ENCODE results near the gene LEPR. TPM values are rescaled to one million over a fixed set of nuclear protein-coding genes. Genes with fewer than 3 reads are reported as not detected.
"Not testable (repeated sequence)": the region's sequence is repeated elsewhere in the genome, so short reads cannot be mapped to it uniquely, and the experiment has no call there.

LEPR gene
- total and polyA plus RNA-seq, 4 donors, result 42.0 to 103 (median 72.7) TPM

GRCh38 chr1:65378247-65378946 lies 42.1 kb upstream of the LEPR start (continued):
- TF ChIP-seq ZBTB33 (IDR thresholded peaks at IDR 0.05), result no peak
- no peak for TF ChIP-seq SP1 (IDR thresholded peaks at IDR 0.05)
- TF ChIP-seq EGR1 (IDR thresholded peaks at IDR 0.05; ENCODE audit: low read depth in 2 of 2), result no peak
- TF ChIP-seq JUND (IDR thresholded peaks at IDR 0.05), result no peak

GRCh38 chr1:65384426-65384825 lies 36.0 kb upstream of the LEPR start:
- not testable (repeated sequence) for H3K9ac ChIP-seq (ENCODE audit: low read depth in 1 of 2, low read length in 2 of 2); H3K36me3 ChIP-seq (ENCODE audit: control insufficient read depth in 4 of 4, insufficient read depth in 3 of 4, low read depth in 1 of 4, low read length in 3 of 4); H3K27ac ChIP-seq (ENCODE audit: low read depth in 1 of 2, low read length in 2 of 2); DNase-seq (ENCODE audit: low spot score); H3K27me3 ChIP-seq (ENCODE audit: control insufficient read depth in 4 of 4, insufficient read depth in 4 of 4, low read length in 3 of 4); H3K9me3 ChIP-seq (ENCODE audit: control insufficient read depth in 4 of 4, low read length in 3 of 4); H3K4me1 ChIP-seq (ENCODE audit: control insufficient read depth in 4 of 4, insufficient read depth in 4 of 4, low read length in 3 of 4); H3K4me3 ChIP-seq (ENCODE audit: low read depth in 1 of 3, low read length in 3 of 3)
- 94% methylated on average over 5 of the region's 5 CpGs for WGBS

GRCh38 chr1:65386439-65386838 lies 34.0 kb upstream of the LEPR start:
- no peak overlapping the region for H3K27ac ChIP-seq (ENCODE audit: low read depth in 1 of 2, low read length in 2 of 2)
- H3K27me3 ChIP-seq (ENCODE audit: control insufficient read depth in 4 of 4, insufficient read depth in 4 of 4, low read length in 3 of 4), result no peaks in the 10 kb centered on the region
- no peak overlapping the region for H3K4me3 ChIP-seq (ENCODE audit: low read depth in 1 of 3, low read length in 3 of 3)
- H3K4me1 ChIP-seq (ENCODE audit: control insufficient read depth in 4 of 4, insufficient read depth in 4 of 4, low read length in 3 of 4), result no peaks in the 10 kb centered on the region
- 95% methylated on average over 3 of the region's 3 CpGs for WGBS
- H3K36me3 ChIP-seq (ENCODE audit: control insufficient read depth in 4 of 4, insufficient read depth in 3 of 4, low read depth in 1 of 4, low read length in 3 of 4), result no peaks in the 10 kb centered on the region
- DNase-seq (ENCODE audit: low spot score), result no peak
- no peak for TF ChIP-seq YY1 (IDR thresholded peaks at IDR 0.05)
- TF ChIP-seq JUND (IDR thresholded peaks at IDR 0.05), result no peak
- TF ChIP-seq CTCF (IDR thresholded peaks at IDR 0.05; ENCODE audit: low read depth, low read length, missing input control), result no peak
- TF ChIP-seq MAX (IDR thresholded peaks at IDR 0.05), result no peak
- no peak overlapping the region for H3K9ac ChIP-seq (ENCODE audit: low read depth in 1 of 2, low read length in 2 of 2)
- no peaks in the 10 kb centered on the region for H3K9me3 ChIP-seq (ENCODE audit: control insufficient read depth in 4 of 4, low read length in 3 of 4)

GRCh38 chr1:65387821-65388220 lies 32.6 kb upstream of the LEPR start:
- TF ChIP-seq CTCF (IDR thresholded peaks at IDR 0.05; ENCODE audit: low read depth, low read length, missing input control) (no peak), ATF3 (IDR thresholded peaks at IDR 0.05) (no peak), FOXA2 (IDR thresholded peaks at IDR 0.05) (no peak), ZBTB33 (IDR thresholded peaks at IDR 0.05) (no peak), JUND (IDR thresholded peaks at IDR 0.05) (no peak), SP1 (IDR thresholded peaks at IDR 0.05) (no peak), RAD21 (IDR thresholded peaks at IDR 0.05) (no peak), RXRA (IDR thresholded peaks at IDR 0.05) (no peak), HNF4G (IDR thresholded peaks at IDR 0.05) (no peak), EGR1 (IDR thresholded peaks at IDR 0.05; ENCODE audit: low read depth in 2 of 2) (no peak), TAF1 (conservative IDR thresholded peaks at IDR 0.05) (no peak), MAX (IDR thresholded peaks at IDR 0.05) (no peak), NR2F2 (IDR thresholded peaks at IDR 0.05) (no peak)
- no peaks in the 10 kb centered on the region for H3K9me3 ChIP-seq (ENCODE audit: control insufficient read depth in 4 of 4, low read length in 3 of 4)
- H3K36me3 ChIP-seq (ENCODE audit: control insufficient read depth in 4 of 4, insufficient read depth in 3 of 4, low read depth in 1 of 4, low read length in 3 of 4), result no peaks in the 10 kb centered on the region
- H3K27ac ChIP-seq (ENCODE audit: low read depth in 1 of 2, low read length in 2 of 2), result no peak overlapping the region
- no peak for DNase-seq (ENCODE audit: low spot score)
- H3K27me3 ChIP-seq (ENCODE audit: control insufficient read depth in 4 of 4, insufficient read depth in 4 of 4, low read length in 3 of 4), result no peaks in the 10 kb centered on the region
- WGBS, result 93% methylated on average over 2 of the region's 2 CpGs
- no peak overlapping the region for H3K9ac ChIP-seq (ENCODE audit: low read depth in 1 of 2, low read length in 2 of 2)
- H3K4me3 ChIP-seq (ENCODE audit: low read depth in 1 of 3, low read length in 3 of 3), result no peak overlapping the region
- H3K4me1 ChIP-seq (ENCODE audit: control insufficient read depth in 4 of 4, insufficient read depth in 4 of 4, low read length in 3 of 4), result no peaks in the 10 kb centered on the region

Data from liver (tissue), 9 donors.